Activated naive CD8-positive, alpha-beta T cell treated with anti-CD3 and anti-CD28 coated beads, Interleukin-2, amount 50 U/mL, for 24 hours (primary cell): Measurements from ENCODE around the gene RPA1.

Source experiments
- ATAC-seq: fragments of 150-1000 bp; cut with Tn5 transposase; one replicate; pipeline ENCODE4 v1.10.0; 2021
- DNase-seq: peaks from one replicate; pipeline ENCODE4 v3.0.0; 2021
- H3K27ac Mint-ChIP-seq: one replicate; pipeline ENCODE4 v1.8.0; 2021; ENCODE audit warnings: mild to moderate bottlenecking, mixed read lengths
- H3K27me3 Mint-ChIP-seq: one replicate; pipeline ENCODE4 v1.8.0; 2021; ENCODE audit warnings: mixed read lengths
- H3K36me3 Mint-ChIP-seq: one replicate; pipeline ENCODE4 v1.8.0; 2021; ENCODE audit warnings: low read depth, mixed read lengths
- H3K4me1 Mint-ChIP-seq: one replicate; pipeline ENCODE4 v1.8.0; 2021; ENCODE audit warnings: mixed read lengths
- H3K4me3 Mint-ChIP-seq: one replicate; pipeline ENCODE4 v1.8.0; 2021; ENCODE audit warnings: mild to moderate bottlenecking, moderate library complexity, mixed read lengths
- H3K9me3 Mint-ChIP-seq: one replicate; pipeline ENCODE4 v1.8.0; 2021; ENCODE audit warnings: mixed read lengths

RPA1 gene

DNA sequence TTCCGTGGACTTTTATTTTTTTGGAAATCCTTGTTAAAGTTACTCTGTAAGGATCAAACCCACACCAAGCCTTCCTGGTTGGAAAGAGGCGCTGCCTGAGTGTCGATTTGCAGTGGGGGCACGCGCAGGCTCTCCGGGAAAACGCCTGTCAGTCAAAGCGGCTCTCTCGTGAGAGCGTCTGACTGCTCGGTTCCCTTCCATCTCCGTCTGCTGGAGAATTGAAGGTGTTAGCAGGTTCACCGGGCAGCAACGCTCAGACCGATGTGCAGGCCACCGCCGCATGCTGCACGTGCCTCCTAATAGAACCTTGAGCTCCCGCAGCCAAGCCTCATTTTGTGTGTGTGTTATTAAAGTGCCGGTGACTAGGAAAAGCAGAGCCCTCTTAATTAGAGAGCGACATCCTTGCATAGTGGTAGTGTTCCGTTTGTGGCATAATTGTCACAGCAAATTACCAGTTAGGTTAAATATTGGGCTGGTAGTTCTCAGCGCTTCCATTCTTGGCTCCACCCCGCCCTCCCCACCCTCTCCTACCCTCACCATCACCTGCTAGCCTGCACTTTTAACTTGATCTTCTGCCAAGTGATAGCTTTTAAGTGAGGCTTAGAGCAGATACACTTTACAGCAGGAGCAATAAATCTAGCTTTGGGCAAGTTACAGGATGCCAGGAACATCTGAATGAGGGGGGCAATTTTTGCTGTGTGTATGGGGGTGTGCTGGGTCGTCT, 75.5 kb downstream of the RPA1 start:
- H3K4me3 Mint-ChIP-seq, result no peak overlapping the region
- no peak overlapping the region for H3K27ac Mint-ChIP-seq
- H3K27me3 Mint-ChIP-seq, result peaks cover 44% of the 10 kb centered on the region
- no peaks in the 10 kb centered on the region for H3K36me3 Mint-ChIP-seq
- H3K4me1 Mint-ChIP-seq, result peaks cover 9% of the 10 kb centered on the region
- ATAC-seq (no peak), DNase-seq (no peak)
- H3K9me3 Mint-ChIP-seq, result no peaks in the 10 kb centered on the region

DNA sequence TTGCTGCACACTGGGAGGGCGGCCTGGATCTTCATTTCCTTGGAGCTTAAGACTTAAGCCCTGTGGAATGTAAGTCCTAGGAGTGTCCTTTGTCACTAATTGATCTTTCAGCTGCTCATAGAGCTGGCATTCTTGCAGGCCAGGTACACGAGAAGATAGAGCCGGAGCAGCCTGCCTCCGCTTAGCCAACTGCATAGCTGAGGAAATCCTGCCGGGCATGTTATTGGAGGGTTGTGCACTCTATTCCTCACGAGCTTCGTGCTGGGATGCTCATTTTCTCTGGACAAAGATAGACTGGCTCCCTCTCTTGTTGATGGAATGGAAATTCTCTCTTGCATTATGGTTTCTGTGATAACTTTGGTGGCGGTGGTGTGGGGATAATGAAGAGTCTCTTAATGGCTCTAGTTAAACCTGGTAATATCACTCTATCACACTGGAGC, 76.9 kb downstream of the RPA1 start:
- ATAC-seq (no peak), DNase-seq (no peak)
- Mint-ChIP-seq H3K4me3 (no peak overlapping the region), H3K36me3 (no peaks in the 10 kb centered on the region), H3K27me3 (peaks cover 50% of the 10 kb centered on the region), H3K9me3 (no peaks in the 10 kb centered on the region), H3K27ac (no peak overlapping the region), H3K4me1 (peaks cover 9% of the 10 kb centered on the region)

DNA sequence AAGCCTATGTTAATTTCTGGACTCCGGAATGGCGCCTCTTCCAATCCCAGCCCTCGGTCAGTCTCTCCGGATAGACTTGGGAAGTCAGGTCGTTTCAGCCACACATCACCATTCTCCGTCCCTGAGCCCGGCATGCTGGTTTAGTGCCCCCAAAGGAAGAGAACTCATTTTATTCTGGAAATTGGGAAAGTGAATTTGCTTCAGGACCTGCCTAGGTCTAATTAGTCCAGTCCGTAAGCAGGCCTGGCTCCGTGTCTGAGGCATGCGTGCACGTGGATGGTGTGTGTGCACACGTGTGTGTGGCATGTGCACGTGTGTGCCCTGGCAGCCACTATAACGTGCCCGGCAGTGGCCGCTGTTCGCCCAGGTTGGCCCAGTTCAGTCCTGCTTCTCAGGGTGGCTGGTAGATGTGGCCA, 77.4 kb downstream of the RPA1 start:
- Mint-ChIP-seq H3K9me3 (no peaks in the 10 kb centered on the region), H3K4me1 (peaks cover 9% of the 10 kb centered on the region), H3K27ac (no peak overlapping the region), H3K36me3 (no peaks in the 10 kb centered on the region), H3K27me3 (peaks cover 54% of the 10 kb centered on the region), H3K4me3 (no peak overlapping the region)
- ATAC-seq (no peak), DNase-seq (no peak)

DNA sequence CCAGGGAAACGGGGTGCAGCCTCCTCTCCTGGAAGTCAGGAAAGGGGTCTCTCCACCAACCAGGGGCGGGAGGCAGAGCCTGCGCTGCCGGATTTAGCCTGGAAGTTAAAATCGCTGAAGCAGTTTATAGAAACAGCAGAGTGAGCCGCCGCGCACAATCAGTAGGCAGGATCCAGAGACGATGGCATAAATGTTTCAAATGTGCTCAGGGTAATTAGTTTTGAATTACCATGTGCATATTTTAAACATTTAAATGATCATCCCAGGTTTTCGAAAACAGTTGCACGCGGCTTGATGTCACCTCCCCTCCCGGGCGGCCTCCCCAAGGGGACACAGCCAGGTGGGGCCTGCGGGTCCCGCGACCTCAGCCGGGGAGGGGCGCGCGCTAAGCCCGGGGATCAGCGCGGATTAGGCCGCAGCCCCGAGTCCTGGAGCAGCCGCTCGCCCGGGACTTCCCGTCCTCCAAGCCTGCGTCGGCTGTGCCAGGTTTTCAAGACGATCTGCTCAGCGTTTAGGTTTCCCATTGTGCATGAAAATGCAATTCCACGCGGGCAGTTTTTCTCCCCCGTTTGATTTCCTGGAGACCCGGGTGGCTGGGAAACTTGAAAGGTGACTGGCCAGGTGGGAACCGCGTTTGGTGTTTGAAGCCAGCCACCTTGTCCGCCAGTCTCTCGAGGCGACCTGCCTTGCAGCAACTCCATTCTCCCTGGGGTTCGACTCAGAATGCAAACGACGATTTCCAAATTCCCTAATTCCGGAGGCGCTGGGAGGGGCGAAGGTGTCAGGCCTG, 78.3 kb downstream of the RPA1 start:
- no peaks in the 10 kb centered on the region for H3K36me3 Mint-ChIP-seq
- DNase-seq (peak; percentile 10), ATAC-seq (no peak)
- H3K4me1 Mint-ChIP-seq, result peaks cover 9% of the 10 kb centered on the region
- H3K4me3 Mint-ChIP-seq, result peak overlapping the region; percentile 24
- no peak overlapping the region for H3K27ac Mint-ChIP-seq
- no peaks in the 10 kb centered on the region for H3K9me3 Mint-ChIP-seq
- peaks cover 62% of the 10 kb centered on the region for H3K27me3 Mint-ChIP-seq

DNA sequence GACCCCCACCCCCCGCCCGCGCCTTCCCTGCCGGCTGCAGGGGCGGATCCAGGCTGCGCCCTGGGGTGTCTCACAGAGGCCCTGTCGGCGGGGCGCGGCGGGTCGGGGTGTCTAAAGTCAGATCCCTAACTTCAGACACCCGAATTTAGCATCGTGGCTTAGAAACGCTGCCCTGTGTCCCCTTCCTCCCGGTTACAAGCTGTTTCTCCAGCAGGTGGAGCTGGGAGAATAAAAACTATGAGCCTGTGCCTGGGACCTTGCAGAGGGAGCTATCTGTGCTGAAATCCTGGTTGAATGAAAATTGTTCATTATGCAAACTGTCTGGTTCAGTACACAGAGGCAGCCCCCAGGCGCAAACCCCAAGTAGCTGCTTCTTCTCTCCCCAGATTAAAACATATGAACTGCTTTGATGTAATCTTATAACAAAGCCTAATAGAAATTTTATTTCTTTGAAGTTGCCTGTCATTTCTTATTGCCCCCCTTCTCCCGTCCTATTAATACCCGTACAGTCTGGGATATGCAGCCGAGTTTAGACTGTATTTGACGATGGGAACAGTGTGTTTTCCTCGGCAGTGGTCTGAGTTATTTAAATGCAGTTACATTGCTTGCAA, 79.0 kb downstream of the RPA1 start:
- ATAC-seq (peak; percentile 79), DNase-seq (peak; percentile 34)
- Mint-ChIP-seq H3K36me3 (no peaks in the 10 kb centered on the region), H3K27me3 (peaks cover 67% of the 10 kb centered on the region), H3K9me3 (no peaks in the 10 kb centered on the region), H3K27ac (no peak overlapping the region), H3K4me1 (peaks cover 9% of the 10 kb centered on the region), H3K4me3 (peak overlapping the region; percentile 24)

DNA sequence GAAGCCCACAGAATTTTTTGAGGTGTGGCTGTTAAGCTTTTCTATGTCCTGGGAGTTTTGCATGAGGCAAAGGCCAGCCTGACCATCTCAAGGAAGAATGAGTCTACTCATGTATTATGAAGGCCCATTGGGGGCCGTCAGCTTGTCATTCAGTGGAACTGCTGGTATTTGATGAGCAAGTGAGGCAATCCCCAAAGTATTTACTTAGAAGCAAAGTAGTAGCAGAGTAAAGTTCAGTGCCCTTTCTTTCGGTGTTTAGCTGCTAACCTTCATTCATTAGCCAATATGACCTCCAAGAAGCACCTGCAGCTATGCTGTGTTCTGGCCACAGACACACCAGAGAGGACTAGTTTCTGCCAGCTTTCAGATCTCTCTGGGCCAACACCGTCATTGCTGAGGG, 80.2 kb downstream of the RPA1 start:
- peaks cover 9% of the 10 kb centered on the region for H3K4me1 Mint-ChIP-seq
- no peak overlapping the region for H3K4me3 Mint-ChIP-seq
- H3K27me3 Mint-ChIP-seq, result peaks cover 66% of the 10 kb centered on the region
- H3K36me3 Mint-ChIP-seq, result no peaks in the 10 kb centered on the region
- no peak for ATAC-seq
- DNase-seq, result no peak
- no peaks in the 10 kb centered on the region for H3K9me3 Mint-ChIP-seq
- H3K27ac Mint-ChIP-seq, result no peak overlapping the region

DNA sequence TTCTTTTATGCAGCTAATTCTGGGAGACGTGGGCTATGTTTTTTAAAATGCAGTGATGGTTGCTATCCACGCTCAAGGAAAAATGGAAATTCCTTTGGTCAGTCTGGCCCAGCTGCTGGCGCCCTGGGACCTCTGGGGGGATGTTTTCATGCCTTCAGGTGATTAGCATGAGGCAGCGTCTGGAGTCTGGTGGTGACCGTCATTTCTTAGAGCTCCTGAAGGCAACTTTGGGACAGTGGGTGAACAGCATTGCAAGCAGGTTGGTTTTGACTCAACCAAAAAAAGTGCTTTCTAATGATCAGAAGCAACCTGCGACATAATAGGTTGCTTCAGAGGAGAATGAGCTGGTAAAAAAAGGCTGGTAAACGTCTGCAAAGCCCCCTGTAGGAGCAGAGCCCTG, 82.3 kb downstream of the RPA1 start:
- Mint-ChIP-seq H3K27ac (no peak overlapping the region), H3K4me1 (peaks cover 9% of the 10 kb centered on the region), H3K9me3 (no peaks in the 10 kb centered on the region), H3K36me3 (no peaks in the 10 kb centered on the region), H3K27me3 (peaks cover 51% of the 10 kb centered on the region), H3K4me3 (no peak overlapping the region)
- no peak for DNase-seq
- ATAC-seq, result no peak

DNA sequence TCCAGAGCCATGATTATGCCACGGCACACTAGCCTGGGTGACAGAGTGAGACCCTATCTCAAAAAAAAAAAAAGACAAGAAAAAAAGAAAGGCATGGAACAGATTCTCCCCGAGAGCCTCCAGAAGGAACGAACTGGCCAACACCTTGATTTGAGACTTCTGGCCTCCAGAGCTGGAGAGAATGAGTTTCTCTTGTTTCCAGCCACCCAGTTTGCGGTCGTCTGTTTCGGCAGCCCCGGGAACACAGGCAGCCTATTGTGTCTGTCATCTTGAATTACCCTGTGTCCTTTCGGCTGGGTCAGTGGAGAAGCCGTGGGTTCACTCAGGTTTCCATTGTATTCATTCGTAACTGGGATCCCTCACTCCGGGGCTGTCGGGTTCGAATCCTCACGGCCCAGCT, 83.9 kb downstream of the RPA1 start:
- Mint-ChIP-seq H3K36me3 (no peaks in the 10 kb centered on the region), H3K9me3 (no peaks in the 10 kb centered on the region), H3K4me3 (no peak overlapping the region), H3K4me1 (peaks cover 4% of the 10 kb centered on the region), H3K27ac (no peak overlapping the region), H3K27me3 (peaks cover 38% of the 10 kb centered on the region)
- ATAC-seq, result no peak
- no peak for DNase-seq

DNA sequence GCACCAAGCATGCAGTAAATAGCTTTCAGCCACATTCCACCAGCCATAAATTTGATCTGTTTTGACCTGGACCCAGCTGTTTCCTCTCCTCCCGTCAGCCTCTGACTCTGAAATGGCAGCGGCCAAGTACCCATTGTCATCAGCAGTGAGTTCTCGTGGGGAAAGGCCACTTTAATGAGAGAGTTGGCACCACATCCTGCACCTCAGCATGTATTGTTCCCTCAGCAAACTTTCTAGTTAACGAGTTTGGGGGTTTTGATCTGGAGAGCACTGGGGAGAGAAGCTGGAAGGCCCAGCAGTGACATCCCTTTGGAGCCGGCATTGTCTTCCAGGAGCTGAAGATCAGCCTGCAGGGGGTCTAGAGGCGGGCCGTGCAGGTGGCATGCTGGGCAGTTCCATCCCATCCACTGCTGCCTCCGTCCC, 84.9 kb downstream of the RPA1 start:
- Mint-ChIP-seq H3K9me3 (no peaks in the 10 kb centered on the region), H3K4me1 (no peaks in the 10 kb centered on the region), H3K27ac (no peak overlapping the region), H3K4me3 (no peak overlapping the region), H3K27me3 (peaks cover 29% of the 10 kb centered on the region), H3K36me3 (no peaks in the 10 kb centered on the region)
- no peak for ATAC-seq
- DNase-seq, result no peak

DNA sequence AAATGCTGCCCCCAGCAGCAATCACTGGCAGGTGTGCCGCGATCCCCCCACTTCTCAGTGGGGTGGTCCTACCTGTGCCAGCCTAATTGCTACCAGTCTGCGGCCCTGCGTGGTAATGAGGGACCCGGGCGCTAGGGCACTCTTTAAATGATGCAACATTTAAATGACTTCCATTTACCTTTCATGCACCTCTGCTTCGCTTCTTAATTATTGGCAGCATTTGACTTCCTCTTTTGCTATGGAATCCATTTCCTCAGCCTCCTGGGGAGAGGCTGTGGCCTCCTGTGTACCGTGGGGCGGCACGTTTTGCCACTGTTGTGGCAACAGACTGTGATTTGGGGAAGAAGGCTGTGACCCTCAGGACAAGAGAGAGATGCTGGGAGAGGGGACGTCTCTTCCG, 86.1 kb downstream of the RPA1 start:
- no peak overlapping the region for H3K4me3 Mint-ChIP-seq
- DNase-seq (no peak), ATAC-seq (no peak)
- peaks cover 25% of the 10 kb centered on the region for H3K27me3 Mint-ChIP-seq
- H3K27ac Mint-ChIP-seq, result no peak overlapping the region
- no peaks in the 10 kb centered on the region for H3K9me3 Mint-ChIP-seq
- H3K4me1 Mint-ChIP-seq, result no peaks in the 10 kb centered on the region
- H3K36me3 Mint-ChIP-seq, result no peaks in the 10 kb centered on the region

DNA sequence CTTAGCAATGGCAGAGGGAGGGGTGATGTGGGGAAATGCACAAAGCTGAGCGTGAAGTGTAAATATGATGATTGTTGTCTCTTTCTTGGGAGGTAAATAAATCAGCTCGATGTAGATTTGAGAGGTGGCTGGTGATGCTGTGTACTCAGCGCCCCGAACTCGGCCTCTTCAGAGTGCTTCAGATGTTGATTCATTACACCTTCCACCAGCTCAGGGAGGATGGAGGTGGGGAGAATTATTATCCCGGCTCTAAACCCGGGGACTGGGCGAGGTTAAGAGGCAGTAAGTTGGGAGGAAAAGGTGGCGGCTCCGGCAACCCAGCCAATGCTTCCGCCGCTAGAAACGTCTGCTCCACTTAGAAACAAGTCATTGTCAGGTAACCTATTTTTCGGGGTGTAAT, 86.5 kb downstream of the RPA1 start:
- DNase-seq, result no peak
- H3K4me1 Mint-ChIP-seq, result no peaks in the 10 kb centered on the region
- H3K27me3 Mint-ChIP-seq, result peaks cover 23% of the 10 kb centered on the region
- H3K27ac Mint-ChIP-seq, result no peak overlapping the region
- no peaks in the 10 kb centered on the region for H3K36me3 Mint-ChIP-seq
- H3K4me3 Mint-ChIP-seq, result no peak overlapping the region
- H3K9me3 Mint-ChIP-seq, result no peaks in the 10 kb centered on the region
- ATAC-seq, result no peak

DNA sequence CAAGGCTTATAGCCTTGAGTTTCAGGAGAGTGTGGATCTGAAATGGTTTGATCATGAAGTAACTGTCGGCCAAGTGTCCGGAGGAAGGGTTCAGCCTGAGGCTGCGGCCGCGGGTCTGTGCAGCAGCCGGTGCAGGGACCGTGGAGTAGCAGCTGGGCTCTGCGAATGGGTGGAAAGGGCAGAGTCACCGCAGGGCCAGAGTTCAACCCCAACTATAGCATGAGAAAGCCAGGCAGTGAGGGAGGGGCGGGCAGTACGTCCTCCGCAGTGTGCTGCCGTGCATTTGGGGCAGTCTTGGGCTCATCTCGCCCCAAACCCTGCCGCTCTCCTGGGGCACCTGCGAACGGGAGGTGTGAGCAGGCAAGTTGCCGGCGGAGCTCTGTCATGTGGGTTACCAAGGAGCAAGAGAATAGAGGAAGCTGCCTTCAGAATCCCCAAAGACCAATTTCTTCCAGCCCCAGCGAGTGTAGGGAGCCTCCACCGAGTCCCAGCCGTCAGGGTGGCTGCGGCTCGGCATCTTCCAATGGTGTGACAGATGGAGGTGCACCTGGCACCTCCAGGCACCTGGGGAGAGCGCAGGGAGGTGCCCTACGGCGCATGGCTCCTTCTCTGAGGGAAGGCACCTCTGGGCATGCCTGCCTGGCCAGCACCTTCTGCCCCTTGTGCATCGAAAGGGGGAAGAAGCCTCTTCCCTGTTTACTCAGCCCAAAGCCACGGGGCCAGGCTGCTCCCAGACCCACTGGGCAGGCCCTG, 87.3 kb downstream of the RPA1 start:
- no peaks in the 10 kb centered on the region for H3K4me1 Mint-ChIP-seq
- no peak for ATAC-seq
- DNase-seq, result no peak
- H3K27me3 Mint-ChIP-seq, result peaks cover 16% of the 10 kb centered on the region
- H3K36me3 Mint-ChIP-seq, result no peaks in the 10 kb centered on the region
- no peak overlapping the region for H3K27ac Mint-ChIP-seq
- no peaks in the 10 kb centered on the region for H3K9me3 Mint-ChIP-seq
- no peak overlapping the region for H3K4me3 Mint-ChIP-seq

DNA sequence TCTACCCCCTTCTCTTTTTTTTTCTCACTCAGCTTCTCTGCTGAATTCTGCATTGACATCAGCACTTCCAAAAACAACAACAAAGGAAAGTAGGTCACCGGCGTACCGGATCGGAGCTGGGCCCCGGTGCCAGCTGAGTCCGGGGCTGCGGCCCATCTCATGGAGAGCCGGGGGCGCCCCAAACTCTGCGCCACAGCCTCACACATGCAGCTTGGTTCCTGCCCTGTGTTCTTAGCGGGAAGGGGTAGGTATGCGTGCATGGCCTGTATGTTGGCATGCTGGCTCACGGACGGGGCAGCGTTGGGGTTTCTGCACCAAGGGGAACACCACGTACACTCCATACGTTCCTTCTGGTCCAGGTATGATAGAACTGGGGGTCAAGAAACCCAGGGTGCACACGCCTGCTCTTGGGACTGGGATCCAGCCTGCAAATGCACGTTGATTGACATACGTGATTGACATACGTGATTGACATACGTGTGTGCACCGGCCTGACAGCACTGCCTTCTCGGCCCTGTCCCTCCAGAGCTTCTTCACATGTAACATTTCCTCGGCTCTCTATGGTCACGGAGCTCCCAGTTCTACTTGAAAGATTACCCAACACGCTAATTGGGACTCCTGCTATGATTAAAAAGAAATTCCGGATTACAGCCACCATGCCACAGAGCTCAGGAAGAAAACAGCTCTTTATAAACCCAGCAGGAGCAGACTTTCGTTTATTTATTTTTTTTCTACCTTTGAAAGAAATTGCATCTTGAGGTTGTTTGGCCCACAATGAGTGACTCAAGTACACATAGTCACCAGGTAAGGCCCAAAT, 88.7 kb downstream of the RPA1 start:
- no peak overlapping the region for H3K4me3 Mint-ChIP-seq
- ATAC-seq, result no peak
- no peaks in the 10 kb centered on the region for H3K9me3 Mint-ChIP-seq
- H3K36me3 Mint-ChIP-seq, result no peaks in the 10 kb centered on the region
- no peaks in the 10 kb centered on the region for H3K4me1 Mint-ChIP-seq
- H3K27me3 Mint-ChIP-seq, result peaks cover 3% of the 10 kb centered on the region
- no peak for DNase-seq
- H3K27ac Mint-ChIP-seq, result no peak overlapping the region

DNA sequence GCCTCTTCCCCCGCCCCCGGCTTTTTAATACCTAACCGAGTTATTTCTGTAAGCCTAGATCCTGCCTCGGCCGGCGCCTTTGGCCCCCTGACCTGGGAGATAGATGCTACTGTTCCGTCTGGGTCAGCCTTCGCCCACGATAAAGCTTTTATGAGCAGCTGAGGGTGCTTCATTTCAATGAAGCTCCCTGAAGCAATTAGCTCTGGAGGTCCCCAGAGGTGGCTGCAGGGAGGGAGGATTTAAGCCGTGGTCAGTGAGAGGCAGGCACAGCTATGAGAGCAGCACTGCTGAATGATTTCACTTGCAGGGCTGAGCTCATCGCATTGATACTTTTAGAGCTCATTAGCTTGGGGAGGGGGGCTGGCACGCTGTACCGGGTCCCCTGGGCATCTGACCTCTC, 89.4 kb downstream of the RPA1 start:
- H3K4me1 Mint-ChIP-seq, result no peaks in the 10 kb centered on the region
- no peaks in the 10 kb centered on the region for H3K9me3 Mint-ChIP-seq
- peaks cover 2% of the 10 kb centered on the region for H3K27me3 Mint-ChIP-seq
- no peak for ATAC-seq
- H3K4me3 Mint-ChIP-seq, result no peak overlapping the region
- no peaks in the 10 kb centered on the region for H3K36me3 Mint-ChIP-seq
- no peak overlapping the region for H3K27ac Mint-ChIP-seq
- no peak for DNase-seq
